GM21825 (cell line): ENCODE data around the gene NOL4L.

Experiments used
- ATAC-seq: cut with Tn5 transposase; IDR thresholded peaks from one replicate; pipeline ENCODE4 v1.9.1; 2021; ENCODE audit warnings: mild to moderate bottlenecking, moderate library complexity; ENCODE audit not compliant: unreplicated experiment

NOL4L gene

DNA sequence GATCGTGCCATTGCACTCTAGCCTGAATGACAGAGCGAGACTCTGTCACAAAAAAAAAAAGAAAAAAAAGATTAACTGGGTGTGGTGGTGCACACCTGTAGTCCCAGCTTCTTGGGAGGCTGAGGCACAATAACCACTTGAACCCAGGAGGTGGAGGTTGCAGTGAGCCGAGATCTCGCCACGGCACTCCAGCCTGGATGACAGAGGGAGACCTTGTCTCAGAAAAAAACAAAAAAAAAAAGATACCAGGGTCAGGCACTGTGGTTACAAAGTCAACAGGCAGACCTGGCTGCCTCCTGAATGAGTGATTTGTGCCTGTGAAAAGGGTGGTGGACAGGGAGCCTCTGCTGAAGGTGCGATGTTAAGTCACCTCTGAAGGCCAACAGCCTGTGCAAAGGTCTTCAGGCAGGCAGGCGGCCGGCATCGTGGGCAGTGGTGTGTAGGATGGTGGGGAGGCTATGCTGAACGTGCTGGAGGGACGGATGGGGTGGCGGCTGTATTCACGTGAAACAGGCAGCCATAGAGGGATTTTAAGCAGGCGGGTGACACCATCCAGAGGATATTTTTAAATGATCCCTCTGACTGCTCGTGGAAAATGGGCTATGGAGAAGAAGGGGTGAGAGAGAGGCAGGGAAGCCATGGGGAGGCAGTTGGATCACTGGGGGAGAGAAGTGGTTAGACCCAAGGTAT is 41.4 kb downstream of the NOL4L start:
- ATAC-seq = no peak

DNA sequence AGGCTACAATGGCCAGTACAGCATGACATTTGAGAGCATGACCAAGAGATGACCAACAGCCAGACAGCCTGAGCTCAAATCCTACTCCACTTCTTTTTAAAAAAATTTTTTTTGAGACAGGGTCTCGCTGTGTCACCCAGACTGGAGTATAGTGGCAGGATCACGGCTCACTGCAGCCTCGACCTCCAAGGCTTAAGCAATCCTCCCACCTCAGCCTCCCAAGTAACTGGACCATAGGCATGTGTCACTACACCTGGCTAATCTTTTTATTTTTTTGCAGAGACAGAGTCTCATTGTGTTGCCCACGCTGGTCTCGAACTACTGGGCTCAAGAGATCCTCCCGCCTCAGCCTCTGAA is 42.9 kb downstream of the NOL4L start:
- ATAC-seq = no peak

DNA sequence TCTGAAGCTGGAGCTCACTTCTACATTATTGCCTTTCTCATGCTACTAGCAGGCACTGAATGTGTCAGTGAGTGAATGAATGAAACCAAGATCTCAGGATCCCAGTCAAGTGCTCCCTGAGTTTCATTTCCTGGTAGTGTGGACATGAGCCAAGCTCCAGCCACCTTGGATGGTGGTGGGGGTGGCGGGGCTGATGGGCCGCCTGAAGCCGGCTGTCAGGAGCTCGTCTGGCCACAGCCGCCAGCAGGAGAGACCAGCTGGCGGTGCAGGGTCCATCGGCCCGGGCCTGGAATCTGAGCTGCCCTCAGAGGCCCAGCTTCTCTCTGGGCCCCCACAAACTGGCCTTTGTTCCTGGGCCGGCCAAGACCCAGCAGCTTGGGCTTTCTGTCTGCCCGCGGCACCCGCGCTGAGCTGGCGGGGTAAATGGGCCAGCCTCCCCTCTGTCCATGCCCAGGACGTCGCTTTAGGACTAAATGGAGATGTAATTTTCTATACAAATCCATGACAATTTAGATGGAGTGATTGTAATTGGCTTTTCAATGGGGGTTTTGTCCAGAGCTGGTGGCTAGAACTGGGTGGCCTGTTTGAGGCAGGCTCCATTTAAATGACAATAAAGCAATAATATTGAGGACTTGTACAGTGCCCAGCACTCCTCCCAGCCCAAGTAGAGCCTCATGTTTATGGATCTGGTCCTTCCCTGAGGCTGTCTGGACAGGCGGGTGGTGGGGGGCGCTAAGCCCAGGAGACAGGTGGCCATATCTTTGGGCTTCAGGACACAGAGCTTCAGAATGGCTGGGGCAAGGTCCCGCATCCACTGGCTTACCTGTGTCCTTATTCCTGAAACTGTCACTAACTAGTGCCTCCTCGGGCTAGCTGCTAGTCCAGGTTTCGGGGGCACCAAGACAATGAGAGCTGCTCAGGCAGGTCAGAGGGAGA is 43.5 kb downstream of the NOL4L start:
- ATAC-seq = no peak

DNA sequence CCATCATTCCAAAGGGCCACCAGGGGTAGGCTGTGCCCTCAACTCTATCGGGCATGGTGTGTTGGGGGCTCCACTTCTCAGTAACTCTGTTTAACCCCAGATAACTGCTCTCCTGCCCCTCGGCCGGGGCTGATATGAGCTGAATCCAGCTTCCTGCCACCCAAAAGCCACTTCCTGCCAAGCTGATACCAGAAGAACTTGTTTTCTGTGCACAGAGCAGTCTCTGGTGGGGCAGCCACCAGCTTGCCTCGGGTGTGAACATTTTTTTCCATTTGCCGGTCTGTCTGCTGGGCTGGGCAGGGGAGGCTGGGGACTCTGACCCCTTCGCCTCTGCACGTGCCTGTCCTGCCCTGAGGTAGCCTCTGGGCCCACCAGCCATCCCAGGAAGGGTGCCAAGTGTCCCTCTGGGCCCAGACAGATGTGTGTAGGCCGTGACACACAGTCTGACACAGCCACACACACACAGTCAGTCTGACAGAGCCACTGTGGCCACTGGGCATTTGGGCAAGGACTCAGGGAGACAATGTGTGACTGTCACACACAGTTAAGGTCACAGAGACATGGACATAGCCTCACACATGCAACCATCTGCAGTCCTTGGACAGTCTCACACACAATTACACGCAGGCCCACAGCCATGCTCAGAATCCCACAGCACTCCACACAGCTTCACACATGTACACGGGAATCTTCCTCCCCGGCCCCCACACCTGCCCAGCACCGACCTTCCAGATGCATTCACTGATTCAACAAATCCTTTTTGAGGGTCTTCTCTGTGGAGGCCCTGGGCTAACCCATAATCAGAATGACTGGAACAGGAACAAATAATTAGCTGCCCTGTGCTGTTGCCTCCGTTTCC is 45.1 kb downstream of the NOL4L start:
- ATAC-seq = no peak

DNA sequence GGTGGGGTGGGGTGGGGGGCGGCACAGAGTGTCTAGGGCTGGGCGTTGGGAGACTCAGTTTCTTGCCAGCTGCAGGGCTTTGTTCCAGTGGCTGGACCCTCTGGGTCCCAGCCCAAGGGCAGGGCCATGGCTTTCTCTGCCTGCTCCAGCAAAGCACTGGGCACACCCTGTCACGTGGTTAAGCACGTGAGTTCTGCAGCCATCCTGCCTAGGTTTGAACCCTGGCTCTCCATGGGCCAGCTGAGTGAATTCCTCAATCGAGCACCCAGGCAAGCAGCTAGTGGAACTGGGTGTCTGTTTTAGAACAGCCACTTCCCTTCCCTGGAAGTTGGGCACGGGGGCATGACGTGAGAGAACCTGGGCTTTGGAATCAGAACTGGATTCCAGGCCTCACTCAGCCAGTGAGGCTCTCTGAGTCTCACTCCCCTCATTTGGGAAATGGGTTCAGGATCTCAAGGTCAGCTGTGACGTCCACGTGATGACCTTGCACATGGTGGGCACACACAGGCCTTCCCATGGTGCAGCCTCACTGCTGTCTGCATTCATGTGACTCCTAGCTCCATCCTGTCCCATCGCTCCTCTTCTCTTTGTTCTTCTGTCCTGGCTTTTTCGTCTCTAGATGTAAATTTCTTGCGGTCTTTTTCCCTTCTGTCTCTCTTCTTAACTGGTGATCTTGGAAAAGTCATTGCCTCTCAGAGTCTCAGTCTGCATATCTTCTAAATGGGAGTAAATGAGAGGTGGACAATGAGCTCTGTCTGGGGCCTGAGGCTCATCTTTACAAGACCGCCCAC is 45.9 kb downstream of the NOL4L start:
- ATAC-seq = no peak

DNA sequence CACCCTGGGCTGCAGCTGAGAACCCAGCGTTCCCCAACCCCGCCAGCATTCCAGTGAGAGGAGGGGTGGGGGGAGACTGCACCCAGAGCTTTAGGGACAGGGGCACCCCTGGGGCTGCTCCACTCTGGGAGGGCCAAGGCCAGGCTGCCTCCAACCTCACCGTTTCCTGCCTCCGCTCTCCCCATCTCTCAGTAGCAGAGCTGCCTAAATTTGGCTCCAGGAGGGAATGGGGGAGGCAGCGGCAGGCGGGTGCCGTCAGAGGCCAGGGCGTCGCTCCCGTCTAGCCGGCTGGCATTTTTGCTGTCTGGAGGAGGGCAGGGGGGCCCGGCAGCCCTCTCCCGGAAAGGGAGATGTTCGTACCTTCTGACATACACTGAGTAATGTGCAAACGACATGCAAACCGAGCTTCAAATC is 46.6 kb downstream of the NOL4L start:
- no peak for ATAC-seq

DNA sequence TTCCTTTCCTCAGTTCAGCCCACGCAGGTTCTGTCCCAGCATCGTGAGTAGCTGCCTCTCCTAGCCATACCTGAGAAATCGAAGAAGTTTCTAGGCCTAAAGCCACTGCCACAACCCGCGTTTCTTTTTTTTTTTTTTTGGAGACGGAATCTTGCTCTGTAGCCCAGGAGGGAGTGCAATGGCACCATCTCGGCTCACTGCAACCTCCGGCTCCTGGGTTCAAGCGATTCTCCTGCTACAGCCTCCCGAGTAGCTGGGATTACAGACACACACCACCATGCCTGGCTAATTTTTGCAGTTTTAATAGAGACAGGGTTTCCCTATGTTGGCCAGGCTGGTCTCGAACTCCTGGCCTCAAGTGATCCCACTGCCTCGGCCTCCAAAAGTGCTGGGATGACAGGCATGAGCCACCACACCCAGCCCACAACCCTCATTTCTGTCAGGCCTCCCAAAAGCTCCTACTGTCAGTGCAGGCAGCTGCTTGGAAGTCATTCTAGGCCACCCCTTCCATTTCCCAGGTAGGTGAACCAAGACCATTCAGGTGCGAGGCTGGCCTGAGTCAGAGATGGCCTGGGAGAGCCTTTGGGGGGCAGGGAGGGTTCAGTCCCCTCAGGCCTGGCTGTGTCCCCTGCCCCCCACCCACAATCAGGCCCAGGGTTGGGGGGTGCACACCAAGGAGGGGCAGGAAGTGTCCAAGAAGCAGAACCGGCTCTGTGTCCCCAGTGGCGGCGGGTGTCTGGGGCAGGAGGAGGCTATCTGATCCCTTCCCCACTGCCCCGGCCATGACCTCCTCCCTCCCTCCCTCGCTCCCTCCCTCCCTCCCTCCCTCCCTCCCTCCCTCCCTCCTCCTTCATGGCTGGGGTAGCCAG is 47.2 kb downstream of the NOL4L start:
- ATAC-seq = no peak

DNA sequence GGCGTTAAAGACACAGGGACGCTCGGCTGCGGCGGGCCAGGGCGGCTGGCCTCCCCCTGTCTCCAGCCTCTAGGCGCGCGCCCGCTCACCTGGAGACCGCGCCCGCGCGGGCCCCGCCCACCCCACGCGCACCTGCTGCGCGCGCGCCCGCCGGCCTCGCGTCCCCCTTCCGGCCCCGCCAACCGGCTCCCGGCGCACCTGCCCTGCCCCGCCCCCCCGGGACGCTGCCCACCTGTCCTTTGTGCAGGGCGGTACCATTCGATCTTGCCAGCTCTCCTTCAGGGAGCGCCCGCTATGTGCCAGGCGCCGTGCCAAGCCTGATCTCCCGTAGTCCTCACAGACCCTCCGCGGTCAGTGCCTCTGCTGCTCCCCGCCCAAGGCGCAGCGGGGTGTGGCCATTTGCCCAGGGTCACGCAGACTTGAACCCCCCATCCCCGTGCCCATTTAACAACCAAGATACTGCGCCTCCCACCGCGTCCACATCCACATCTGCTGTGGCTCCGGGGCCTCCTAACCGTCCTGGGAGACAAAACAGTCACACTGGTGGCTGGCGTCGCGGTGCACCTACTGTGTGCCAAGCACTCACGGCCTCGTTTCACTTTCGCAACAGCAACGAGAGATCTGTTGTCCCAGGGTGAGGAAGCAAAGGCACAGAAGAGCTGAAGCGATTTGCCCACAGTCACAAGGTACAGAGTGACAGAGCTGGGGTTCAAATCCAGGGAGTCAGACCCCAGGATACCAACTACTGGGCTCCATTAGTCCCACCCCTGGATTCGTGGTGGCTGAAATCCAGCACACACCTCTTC is 48.1 kb downstream of the NOL4L start:
- ATAC-seq = peak; percentile 11

DNA sequence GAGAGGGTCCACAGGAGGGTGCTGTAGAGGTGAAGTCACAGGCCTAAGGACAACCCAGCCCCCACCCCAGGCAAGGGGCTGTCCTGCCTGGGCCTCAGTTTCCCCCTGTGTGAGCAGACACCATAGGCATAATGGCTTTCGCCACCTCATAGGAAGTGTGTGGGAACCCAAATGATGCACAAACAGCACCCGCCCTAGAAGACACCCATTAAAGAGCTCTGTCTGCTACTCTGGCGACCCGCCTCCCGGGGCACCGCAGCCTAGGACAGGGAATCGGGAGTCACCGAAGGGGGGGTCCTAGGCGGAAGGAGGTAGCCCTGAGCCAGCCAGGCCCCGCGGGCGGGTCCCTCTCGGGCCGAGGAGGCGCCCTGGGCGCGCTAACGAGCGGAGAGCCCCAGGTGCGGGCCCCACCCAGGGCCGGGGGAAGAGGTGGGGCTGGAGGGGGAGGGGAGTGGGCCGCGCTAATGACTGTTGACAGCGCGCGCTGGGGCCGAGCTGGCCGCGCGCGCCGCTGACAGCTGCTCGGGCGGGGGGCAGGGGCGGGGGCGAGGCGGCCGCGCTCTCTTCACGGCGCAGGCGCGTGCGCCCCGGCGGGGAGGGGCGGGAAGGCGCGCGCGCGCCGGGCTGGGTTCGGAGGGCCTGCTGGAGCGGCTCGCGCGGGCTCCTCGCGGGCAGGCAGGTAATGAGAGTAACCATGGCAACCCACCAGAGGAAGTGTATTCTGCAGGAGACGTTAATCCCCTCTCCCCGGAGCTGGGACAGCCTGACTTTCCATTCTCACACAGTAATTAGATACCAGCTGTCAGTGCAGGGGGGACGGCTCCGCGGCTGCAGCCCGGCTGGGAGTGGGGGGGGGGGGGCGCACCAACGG is 48.9 kb downstream of the NOL4L start:
- peak; percentile 44 for ATAC-seq

DNA sequence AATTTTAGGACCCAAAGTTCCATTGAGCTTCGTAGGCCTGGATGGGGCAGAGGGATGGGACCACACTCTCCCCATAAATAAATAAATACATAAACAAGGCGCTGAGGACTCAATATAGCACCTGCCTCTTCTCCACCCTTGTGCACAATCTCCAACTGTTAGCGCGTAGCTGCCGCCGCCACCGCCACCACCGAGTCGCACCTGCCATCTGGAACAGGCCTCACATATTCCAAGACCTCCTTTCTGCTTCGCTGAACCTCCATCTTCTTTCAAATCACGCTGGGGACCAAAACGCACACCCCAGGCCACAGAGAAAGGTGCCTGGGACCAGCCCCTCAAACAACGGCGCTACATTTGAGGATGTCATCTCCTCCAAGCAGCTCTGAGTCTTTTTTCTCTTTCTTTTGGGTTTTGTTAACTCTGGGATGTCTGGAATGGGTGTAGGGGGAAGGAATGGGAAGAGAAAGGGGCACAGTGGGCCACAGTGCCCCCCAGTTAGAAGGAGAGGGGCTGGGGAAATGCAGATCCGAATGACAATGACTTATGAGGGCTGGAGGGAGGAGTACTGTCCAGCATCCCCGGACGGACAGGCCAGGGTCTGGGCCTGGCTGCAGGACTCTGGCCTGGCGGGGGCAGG is 49.7 kb downstream of the NOL4L start:
- no peak for ATAC-seq

DNA sequence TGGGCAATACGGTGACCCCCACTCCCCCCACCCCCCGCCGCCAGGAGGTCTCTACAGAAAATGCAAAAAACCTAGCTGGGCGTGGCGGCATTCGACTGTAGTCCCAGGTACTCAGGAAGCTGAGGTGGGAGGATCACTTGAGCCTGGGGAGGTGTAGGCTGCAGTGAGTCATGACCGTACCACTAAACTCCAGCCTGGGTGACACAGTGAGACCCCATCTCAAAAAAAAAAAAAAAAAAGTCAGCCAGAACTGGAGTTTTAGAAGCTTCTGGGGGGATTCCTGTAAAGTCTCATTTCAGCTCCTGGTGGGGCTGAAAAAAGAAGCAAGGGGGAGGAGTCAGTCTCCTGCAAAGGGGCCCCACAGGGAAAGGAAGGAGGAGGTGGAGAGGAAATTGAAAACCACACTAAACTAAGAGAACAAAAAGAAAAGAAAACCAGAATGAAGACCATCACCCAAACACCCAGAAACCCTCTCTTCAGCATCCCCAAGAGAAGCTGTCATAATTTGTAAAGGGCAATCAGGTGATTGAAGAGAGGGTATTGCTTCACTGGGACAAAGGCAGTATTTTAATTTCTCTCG is 50.4 kb downstream of the NOL4L start:
- ATAC-seq = no peak

DNA sequence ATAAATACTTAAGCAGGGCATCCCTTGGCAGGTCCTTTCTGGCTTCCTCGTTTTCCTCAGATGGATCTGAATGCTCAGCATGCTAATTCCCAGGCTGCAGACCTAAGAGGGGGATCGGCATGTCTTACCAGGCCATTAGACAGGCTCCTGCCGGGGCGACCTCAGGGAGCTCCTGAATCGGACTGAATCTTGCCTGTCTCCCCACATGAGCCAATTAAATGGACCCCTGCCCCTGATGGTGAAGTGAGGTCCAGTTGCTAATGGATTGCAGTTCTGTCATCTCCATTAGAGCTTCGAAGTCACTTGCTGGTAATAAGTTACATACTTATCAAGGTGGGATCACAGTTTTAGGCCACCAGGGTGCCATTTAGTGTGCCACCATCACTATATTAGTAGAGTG is 51.4 kb downstream of the NOL4L start:
- ATAC-seq = no peak

DNA sequence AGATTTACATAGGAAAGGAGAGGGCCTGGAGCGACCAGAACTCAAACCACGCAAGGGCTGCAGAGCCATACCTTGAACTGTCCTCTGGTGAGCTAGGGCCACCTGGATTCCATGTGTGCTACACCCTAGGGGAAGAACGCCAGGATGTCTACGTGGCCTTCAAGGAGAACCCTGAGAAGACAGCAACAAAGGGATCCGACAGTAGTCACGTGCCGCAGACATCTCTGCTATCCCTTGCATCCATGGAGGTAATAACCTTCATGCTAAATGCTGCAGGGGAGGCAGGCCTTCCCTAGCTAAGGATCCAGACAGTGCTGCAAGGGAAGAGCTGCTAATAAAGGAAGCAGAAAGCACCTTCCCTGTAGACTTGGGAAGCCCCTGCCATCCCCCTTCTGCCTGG is 52.9 kb downstream of the NOL4L start:
- ATAC-seq = no peak

DNA sequence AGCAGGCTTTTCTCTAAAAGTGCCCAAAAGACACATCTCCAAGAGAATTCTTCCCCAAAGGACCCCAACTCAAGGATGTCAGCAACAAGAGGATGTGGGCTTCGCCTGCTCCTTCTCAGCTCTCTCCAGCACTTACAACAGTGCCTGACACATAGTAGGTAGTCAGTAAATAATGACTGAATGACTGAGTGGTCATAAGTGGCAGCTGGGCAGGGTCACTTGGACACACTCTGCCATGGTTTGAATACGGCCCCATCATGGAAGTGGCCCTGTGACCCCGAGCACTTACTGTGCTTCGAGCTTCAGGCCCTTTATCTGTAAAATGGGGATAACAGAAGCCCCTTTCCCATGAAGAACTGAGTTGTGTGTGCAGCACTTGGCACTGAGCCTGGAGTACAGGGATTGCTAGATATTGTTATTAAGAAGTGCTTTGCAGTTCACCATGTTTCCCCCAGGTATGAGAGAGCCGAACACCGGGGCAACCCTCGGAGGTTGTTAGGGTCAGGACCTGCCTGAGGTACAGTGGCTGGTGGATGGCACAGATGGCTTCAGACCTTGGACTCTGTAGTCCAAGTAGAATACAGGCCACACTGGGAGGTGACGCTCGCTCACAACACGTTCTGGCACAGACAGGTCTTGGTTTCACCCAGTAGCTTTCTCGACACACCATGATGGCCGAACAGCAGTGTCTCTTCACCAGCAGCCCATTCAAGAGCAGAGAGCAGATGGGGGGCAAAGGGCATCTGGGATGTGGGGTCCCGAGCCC is 56.0 kb downstream of the NOL4L start:
- ATAC-seq = no peak

DNA sequence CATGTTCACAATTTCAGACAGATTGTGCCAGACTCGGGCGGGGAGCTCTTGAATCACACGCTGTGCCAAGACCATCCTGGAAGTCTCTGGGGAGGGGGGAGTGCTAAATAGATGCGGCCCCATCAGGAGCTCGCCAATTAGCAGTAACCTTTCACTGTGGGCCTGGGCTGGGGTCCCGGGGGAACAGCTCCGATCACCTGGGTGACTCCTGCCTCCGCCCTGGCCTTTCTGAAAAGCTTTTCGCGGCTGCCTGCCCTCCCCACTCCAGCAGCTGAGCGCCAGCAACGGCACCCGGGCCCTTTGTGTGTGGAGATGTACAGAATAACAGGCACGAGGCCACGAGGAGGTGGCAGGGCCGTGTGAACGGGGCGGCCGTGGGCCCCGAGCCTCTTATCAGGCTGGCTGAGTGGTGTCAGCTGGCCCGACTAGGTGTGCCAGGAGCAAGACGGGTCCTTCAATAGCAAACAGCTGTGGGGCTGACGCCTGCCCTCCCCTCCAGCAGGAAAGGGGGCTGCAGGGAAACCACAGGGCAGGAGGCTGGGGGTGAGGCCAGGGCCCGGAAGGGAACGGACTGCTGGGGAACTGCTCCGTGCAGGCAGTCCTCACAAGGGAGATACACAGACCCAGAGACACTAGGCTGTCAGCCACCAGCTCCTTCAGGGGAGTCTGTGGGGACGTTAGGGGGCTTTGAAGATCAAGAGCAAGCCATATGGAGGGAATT is 56.8 kb downstream of the NOL4L start:
- no peak for ATAC-seq
